GM19043 (cell line): ENCODE data around the gene UNC79.

Experiments
- ATAC-seq: cut with Tn5 transposase; IDR thresholded peaks from one replicate; pipeline ENCODE4 v1.9.1; 2021; ENCODE audit warnings: low read depth; ENCODE audit not compliant: unreplicated experiment

The UNC79 gene

GRCh38 chr14:93701562-93701961, 270.8 kb downstream of the UNC79 start:
- no peak for ATAC-seq

DNA sequence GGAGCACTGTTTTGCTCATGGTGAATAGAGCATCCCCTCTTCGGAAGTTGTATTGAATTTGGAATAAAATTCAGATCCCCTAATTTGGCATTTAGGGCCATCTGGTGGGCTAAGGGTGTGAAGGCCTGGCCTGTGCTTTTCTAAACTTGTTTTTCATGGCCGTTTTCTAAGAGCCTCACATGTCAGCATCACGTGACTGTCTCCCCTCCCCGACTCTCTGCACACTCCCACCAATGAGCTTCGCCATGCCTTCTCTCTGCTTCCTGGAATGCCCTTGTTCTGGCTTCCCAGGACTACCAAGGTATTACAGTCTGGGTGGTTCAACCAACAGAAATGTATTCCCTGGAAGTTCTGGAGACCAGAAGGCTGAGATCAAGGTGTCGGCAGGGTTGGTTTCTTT, 272.2 kb downstream of the UNC79 start:
- no peak for ATAC-seq

- ATAC-seq: no peak
Measured at GRCh38 chr14:93703941-93704340, 273.2 kb downstream of the UNC79 start.

DNA sequence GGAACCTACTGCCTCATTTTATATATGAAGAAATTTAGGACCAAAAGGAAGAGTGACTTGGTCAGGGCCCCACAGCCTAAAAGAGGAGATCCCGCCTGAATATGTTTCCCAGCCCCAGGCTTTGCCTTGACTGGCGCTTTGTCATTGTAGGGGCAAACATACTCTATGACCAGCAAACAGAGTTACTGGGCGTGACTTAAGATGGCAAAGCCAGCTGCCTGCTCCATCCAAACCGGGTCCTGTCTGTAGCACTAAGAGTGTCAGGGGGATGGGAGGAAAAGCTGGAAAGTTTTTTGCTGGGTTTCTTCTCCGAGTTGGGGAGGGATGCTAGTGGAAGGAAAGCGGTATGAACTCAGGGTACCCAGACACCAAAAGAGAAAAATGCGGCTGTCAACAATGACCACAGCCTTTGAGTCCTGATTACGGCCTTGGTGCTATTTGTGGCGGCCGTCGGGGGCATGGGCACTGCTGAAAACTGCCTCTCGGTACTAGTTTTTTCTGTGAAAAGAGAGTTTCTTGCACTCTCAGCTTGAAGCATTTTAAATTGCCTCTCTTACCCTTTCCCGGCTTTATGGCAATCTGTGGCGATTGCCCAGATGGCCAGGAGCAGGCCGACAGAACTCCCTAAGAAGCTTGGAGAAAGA, 274.9 kb downstream of the UNC79 start:
- ATAC-seq: no peak

DNA sequence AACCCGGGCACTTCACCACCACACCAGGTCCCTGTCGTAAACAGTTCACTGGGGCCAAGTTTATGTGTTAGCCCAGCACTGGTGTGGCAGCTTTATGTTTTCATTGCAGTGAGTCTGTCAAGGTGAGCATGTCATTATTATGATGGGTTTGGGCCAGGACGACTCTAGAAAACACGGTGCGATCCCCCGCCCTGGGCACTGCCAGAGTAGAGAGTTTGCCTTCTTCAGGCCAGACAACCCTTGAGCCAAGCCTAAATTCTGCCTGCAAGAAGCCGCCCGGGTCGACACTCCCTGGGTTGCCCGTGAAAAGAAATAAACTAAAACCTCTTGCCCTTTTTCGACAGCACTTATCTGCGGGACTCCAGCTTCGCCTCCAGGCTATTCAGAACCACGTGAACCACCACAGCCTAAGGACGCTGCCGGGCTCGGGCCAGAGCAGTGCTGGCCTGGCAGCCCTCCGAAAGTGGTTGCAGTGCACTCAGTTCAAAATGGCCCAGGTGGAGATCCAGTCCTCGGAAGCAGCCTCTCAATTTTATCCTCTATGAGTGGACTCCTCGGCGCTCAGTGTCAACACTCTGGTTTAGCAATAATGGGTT, 275.7 kb downstream of the UNC79 start:
- no peak for ATAC-seq

DNA sequence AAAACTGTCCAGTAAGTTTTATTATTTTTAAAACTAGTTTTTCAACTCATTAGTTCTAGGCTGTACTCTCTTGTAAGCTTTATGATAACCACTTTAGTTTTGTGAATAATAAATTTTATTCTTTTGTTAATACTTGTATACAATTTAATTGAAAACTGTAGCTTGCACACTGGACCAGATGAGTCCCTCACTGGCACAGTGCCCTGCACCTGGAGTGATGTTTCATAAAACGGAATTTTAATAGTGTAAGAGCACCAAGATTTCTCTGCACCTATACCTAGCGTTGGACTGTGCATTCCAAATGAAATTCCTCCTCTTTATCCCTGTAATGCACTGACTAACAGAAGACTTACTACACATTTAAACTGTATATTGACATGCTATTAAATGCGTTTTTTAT, 276.7 kb downstream of the UNC79 start:
- ATAC-seq: no peak

DNA sequence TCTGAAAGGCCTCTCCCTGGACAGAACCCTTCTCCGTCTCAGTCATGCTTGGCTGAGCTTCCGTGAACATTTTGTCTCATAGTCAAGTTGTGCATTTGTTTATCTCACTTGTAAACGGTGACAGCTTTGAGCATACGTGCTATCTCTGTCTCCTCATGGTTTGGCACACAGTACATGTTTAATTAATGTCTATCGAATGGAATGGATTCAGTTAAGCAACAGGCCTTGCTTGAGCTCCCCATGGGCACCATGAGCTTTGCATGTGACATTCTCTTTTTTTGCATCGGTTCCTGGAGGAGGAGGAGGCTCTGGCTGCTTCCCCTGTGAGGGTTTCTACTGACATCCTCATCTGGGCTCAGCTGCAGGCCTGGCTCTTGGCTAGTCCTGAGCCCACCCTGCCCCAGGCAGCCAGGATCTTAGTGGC, 277.6 kb downstream of the UNC79 start:
- no peak for ATAC-seq

GRCh38 chr14:93708800-93709199, 278.1 kb downstream of the UNC79 start:
- no peak for ATAC-seq

DNA sequence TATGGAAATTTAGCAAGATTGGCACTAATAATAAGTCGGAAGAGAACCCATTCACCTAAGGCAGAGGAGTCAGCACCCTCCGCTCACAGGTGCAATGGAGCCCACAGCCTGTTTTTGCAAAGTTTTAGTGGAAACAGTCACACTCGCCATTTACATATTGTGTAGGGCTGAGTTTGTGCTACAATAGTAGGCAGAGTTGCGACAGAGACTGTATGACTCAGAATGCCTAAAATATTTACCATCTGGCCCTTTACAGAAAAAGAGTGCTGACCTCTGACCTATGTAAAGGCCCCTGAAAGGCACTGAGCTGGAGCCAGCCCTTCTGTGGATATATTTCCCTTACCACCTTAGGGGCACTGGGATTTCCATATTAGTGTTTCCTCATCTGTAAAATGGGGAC, 278.5 kb downstream of the UNC79 start:
- ATAC-seq: no peak

- ATAC-seq: no peak
Measured at GRCh38 chr14:93712079-93712837, 281.5 kb downstream of the UNC79 start.

- no peak for ATAC-seq
Measured at GRCh38 chr14:93712838-93713724, 282.3 kb downstream of the UNC79 start.

- no peak for ATAC-seq
Measured at GRCh38 chr14:93713726-93714405, 283.1 kb downstream of the UNC79 start.

DNA sequence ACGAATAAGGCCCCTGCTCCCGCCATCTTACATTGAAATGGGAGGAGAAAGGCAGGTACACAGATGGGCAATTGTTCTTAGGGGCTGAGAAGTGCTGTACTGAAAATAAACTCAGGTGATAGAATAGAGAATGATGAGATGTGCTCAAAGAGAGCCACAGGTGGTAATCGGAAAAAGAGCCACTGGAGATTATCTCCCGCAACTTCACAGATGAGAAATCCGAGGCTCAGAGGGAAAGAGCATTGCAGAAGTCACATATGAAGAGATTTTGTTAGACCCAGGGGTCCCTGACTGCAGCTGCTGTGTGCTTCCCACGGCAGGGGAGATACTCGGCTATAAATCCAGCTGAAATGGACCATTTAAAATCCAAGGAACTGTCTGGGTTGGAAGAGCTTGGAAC, 283.9 kb downstream of the UNC79 start:
- no peak for ATAC-seq

DNA sequence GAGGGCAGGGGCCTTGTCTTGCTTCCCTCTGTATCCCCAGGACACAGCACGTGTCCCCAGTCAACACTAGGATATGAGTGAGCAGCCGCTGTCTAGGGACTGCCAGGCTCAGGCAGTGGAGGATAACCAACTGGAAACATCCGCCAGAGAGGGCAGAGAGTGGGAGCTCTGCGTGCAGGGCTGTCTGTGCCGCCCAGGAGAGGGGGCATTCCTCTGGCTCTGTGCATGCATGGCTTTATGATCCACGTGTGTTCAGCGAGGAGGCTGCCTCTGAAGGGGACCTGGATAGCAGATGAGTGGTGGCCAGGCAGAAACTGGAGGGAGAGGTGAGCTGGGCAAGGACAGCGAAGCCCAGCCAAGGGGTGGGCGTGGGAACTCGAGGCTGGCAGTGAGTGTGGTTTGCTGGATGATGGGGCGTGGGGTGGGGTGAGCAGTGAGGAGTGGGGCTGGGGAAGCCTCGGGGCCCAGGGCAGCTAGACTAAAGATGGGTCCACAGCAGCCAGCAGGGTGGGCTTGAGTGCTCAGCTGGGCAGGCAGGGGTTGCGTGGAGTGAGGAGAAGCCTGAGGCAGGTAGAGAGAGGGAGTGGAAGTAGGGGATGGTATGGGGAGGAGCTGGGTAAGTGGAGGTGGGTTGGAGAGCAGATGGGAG, 284.7 kb downstream of the UNC79 start:
- ATAC-seq: no peak

DNA sequence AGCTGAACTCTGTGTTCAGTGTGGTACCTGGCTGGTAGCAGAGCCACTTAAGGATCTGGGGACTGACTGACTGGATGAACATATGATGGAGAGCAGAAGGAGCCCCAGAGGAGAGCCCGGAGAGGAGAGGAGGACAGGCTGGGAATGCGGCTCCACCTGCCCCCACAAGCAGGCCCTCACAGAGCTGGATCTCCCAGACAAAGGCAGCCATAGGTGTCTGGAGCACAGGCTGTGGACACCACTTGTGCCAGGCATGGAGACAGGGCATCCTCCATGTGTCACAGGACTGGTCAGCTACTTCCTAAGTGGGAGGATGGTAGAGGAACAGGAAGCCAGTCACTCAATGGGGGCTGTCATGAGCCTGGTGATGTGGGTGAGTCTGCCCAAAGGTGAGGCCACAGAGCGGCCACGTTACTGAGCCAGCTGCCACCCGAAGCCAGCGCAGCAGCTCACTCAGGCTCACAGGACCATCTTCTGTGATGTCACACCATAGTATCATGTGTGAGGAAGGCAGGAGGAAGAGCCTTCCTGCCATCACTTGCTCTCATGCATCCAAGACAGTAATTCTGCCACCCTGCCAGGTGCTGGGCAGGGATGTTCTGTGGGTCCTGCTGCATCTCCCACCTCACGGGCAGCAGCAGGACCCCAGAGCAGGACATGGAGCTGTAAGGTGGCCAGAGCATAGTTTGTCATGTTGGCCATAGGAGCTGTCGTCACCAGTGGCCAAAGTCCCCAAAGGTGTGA, 285.4 kb downstream of the UNC79 start:
- ATAC-seq: no peak

- ATAC-seq: no peak
Measured at GRCh38 chr14:93716746-93717667, 286.3 kb downstream of the UNC79 start.

GRCh38 chr14:93717668-93718320, 287.1 kb downstream of the UNC79 start:
- ATAC-seq: no peak

- no peak for ATAC-seq
Measured at GRCh38 chr14:93719256-93719655, 288.5 kb downstream of the UNC79 start.
